ENCODE data around the gene CBFB.

GRCh38 chr16:67098599-67098998, 69.7 kb downstream of the CBFB start:
- TF ChIP-seq POLR2AphosphoS5 (IDR thresholded peaks at IDR 0.05; ENCODE audit: low read depth) = no peak
- TF ChIP-seq CTCF (IDR thresholded peaks at IDR 0.05; ENCODE audit: insufficient read depth, low read length) = no peak

All from HL-60 (cell line).